Activated naive CD4-positive, alpha-beta T cell (primary cell): Measurements from ENCODE around the gene NFKB2.
A peak's percentile ranks its signal among the peaks of the same experiment; 100 is the strongest.

Source experiments
- DNase-seq, 4 experiments: peaks; one replicate each; lab custom pipeline; 2025; lab: John Stamatoyannopoulos, UW

Gene NFKB2

GRCh38 chr10:102395400-102396316, at the start of gene NFKB2:
Gene NFKB2, plus strand, starts transcription at chr10:102395705. Its CDS starts 255 bp downstream, at chr10:102395960.
- DNase-seq: peak; percentile 68 to 89 (median 80)

- no peak for DNase-seq
These were observed 48.2 kb upstream of the NFKB2 start for GRCh38 chr10:102347236-102347828.

- DNase-seq: peak; percentile 27 to 54 (median 36)
These were observed 43.3 kb upstream of the NFKB2 start for GRCh38 chr10:102352066-102352715.

- DNase-seq: no peak
These were observed 41.1 kb upstream of the NFKB2 start for GRCh38 chr10:102354451-102354850.

- DNase-seq: no peak
These were observed 36.7 kb upstream of the NFKB2 start for GRCh38 chr10:102358712-102359382.

- DNase-seq: no peak
These were observed 28.1 kb upstream of the NFKB2 start for GRCh38 chr10:102367441-102367840.

GRCh38 chr10:102368077-102368476, 27.4 kb upstream of the NFKB2 start:
- DNase-seq: no peak

GRCh38 chr10:102371295-102371694, 24.2 kb upstream of the NFKB2 start:
- DNase-seq: no peak

GRCh38 chr10:102375250-102375649, 20.3 kb upstream of the NFKB2 start:
- no peak for DNase-seq

- DNase-seq: no peak
These were observed 19.6 kb upstream of the NFKB2 start for GRCh38 chr10:102375867-102376266.

- no peak for DNase-seq
These were observed 18.6 kb upstream of the NFKB2 start for GRCh38 chr10:102376901-102377300.

- DNase-seq: no peak
These were observed 16.1 kb upstream of the NFKB2 start for GRCh38 chr10:102379383-102379782.

- DNase-seq: no peak
These were observed 13.5 kb upstream of the NFKB2 start for GRCh38 chr10:102381983-102382382.

GRCh38 chr10:102382871-102383270, 12.6 kb upstream of the NFKB2 start:
- no peak for DNase-seq

- no peak for DNase-seq
These were observed 11.5 kb upstream of the NFKB2 start for GRCh38 chr10:102384053-102384452.

GRCh38 chr10:102384606-102385429, 10.7 kb upstream of the NFKB2 start:
- DNase-seq: no peak

GRCh38 chr10:102389894-102390293, 5.6 kb upstream of the NFKB2 start:
- no peak for DNase-seq

- no peak for DNase-seq
These were observed 3.2 kb upstream of the NFKB2 start for GRCh38 chr10:102392306-102392705.

- DNase-seq: no peak
These were observed 2.0 kb upstream of the NFKB2 start for GRCh38 chr10:102393411-102394078.

GRCh38 chr10:102394079-102394800, 1.3 kb upstream of the NFKB2 start:
- DNase-seq: peak; percentile 96 to 100 (median 98)
